HL-60 (cell line): Measurements from ENCODE around the gene ADGRG1.

Experiments used
- DNase-seq, 2 experiments: peaks; one replicate each; pipeline ENCODE4 v3.0.0-alpha.2; 2010 to 2020; ENCODE audit warnings: low read depth in 1 of 2, low spot score in 1 of 2
- H3K27ac ChIP-seq: fragments of 250-450 bp; sonication (Bioruptor Pico); replicated peaks from 2 replicates; pipeline ENCODE4 v1.5.1; 2020; ENCODE audit warnings: mild to moderate bottlenecking, moderate library complexity
- H3K27me3 ChIP-seq: fragments of 250-450 bp; sonication (Bioruptor Pico); 2 replicates; pipeline ENCODE4 v1.5.1; 2021; ENCODE audit warnings: mild to moderate bottlenecking, moderate library complexity; ENCODE audit not compliant: insufficient read depth, poor library complexity, severe bottlenecking
- H3K4me3 ChIP-seq: replicated peaks from 2 replicates; pipeline ENCODE4 v1.5.1; 2011; ENCODE audit warnings: mild to moderate bottlenecking, control low read depth, low read length; ENCODE audit not compliant: insufficient read depth
- CTCF ChIP-seq: IDR thresholded peaks from one replicate; pipeline ENCODE4 v1.5.1; 2011; ENCODE audit warnings: low read length, control low read depth, inconsistent platforms; ENCODE audit not compliant: insufficient read depth
- GABPA ChIP-seq: IDR thresholded peaks from 2 replicates; pipeline ENCODE4 v1.6.1; 2012; ENCODE audit warnings: low read depth
- POLR2AphosphoS5 ChIP-seq: IDR thresholded peaks from 2 replicates; pipeline ENCODE4 v1.6.1; 2012; ENCODE audit warnings: low read depth
- REST ChIP-seq: IDR thresholded peaks from 2 replicates; pipeline ENCODE4 v1.6.1; 2012; ENCODE audit warnings: low read depth; ENCODE audit not compliant: insufficient replicate concordance
- SPI1 ChIP-seq: IDR thresholded peaks from 2 replicates; pipeline ENCODE4 v1.6.1; 2012; ENCODE audit warnings: low read depth, mild to moderate bottlenecking, borderline replicate concordance

The ADGRG1 gene

GRCh38 chr16:57610611-57611010 lies 17.8 kb upstream of the ADGRG1 start:
- no peak for DNase-seq
- Histone ChIP-seq H3K27ac (no peak overlapping the region), H3K27me3 (no peaks in the 10 kb centered on the region), H3K4me3 (no peak overlapping the region)
- no peak for TF ChIP-seq GABPA
- TF ChIP-seq SPI1 = no peak
- TF ChIP-seq REST = no peak
- TF ChIP-seq CTCF = no peak
- no peak for TF ChIP-seq POLR2AphosphoS5

DNA sequence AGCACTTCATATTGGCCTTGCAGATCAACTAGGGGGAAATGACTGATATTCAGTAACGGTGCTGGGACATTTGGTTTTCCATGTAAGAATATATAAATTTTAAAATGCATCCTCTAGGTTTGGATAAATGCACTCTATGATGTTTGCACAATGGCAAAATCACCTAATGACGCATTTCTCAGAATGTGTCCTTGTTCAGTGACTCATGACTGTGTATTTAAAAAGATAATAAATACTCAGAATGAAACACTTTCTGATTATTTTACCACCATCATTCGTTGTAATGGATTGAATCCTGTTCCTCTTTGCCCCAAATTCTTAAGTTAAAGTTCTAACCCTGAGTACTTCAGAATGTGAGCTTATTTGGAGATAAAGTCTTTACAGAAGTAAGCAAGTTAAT lies 17.2 kb upstream of the ADGRG1 start:
- Histone ChIP-seq H3K4me3 (no peak overlapping the region), H3K27me3 (no peaks in the 10 kb centered on the region), H3K27ac (no peak overlapping the region)
- no peak for TF ChIP-seq SPI1
- no peak for TF ChIP-seq POLR2AphosphoS5
- TF ChIP-seq CTCF = no peak
- no peak for TF ChIP-seq GABPA
- TF ChIP-seq REST = no peak
- DNase-seq = no peak

DNA sequence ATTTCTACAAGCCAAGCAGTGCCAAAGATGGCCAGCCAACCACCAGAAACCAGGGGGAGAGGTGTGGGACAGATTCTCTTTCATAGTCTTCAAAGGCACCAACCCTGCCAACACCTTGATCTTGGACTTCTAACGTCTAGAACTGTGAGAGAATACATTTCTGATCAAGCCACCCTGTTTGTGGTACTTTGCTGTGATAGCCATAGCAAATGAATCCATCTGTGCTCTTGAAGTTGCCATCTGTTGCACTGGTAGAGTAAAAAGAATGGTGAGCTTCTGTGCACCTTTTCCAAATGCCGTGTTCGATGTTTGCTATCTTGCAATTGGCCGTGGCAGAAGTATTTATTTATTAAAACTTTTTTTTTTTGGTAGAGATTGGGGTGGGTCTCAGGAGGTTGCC lies 16.7 kb upstream of the ADGRG1 start:
- TF ChIP-seq GABPA = no peak
- TF ChIP-seq CTCF = no peak
- TF ChIP-seq REST = no peak
- no peak for TF ChIP-seq POLR2AphosphoS5
- no peak for TF ChIP-seq SPI1
- H3K27ac ChIP-seq = no peak overlapping the region
- DNase-seq = no peak
- H3K27me3 ChIP-seq = no peaks in the 10 kb centered on the region
- no peak overlapping the region for H3K4me3 ChIP-seq
